ENCODE results near the gene TMEM178B.

Gene TMEM178B

GRCh38 chr7:141511316-141511675 lies 437.4 kb downstream of the TMEM178B start:
- H3K4me3 ChIP-seq (ENCODE audit: low read depth, low read length) = no peak overlapping the region

GRCh38 chr7:141511676-141512396 lies 438.0 kb downstream of the TMEM178B start:
- no peak overlapping the region for H3K4me3 ChIP-seq (ENCODE audit: low read depth, low read length)

GRCh38 chr7:141512597-141512996 lies 438.7 kb downstream of the TMEM178B start:
- no peak overlapping the region for H3K4me3 ChIP-seq (ENCODE audit: low read depth, low read length)

GRCh38 chr7:141513720-141514119 lies 439.9 kb downstream of the TMEM178B start:
- H3K4me3 ChIP-seq (ENCODE audit: low read depth, low read length) = no peak overlapping the region

- no peak overlapping the region for H3K4me3 ChIP-seq (ENCODE audit: low read depth, low read length)
Measured at GRCh38 chr7:141515941-141516340, 442.1 kb downstream of the TMEM178B start.

GRCh38 chr7:141519623-141520022 lies 445.8 kb downstream of the TMEM178B start:
- H3K4me3 ChIP-seq (ENCODE audit: low read depth, low read length) = no peak overlapping the region

GRCh38 chr7:141522657-141523342 lies 448.9 kb downstream of the TMEM178B start:
- no peak overlapping the region for H3K4me3 ChIP-seq (ENCODE audit: low read depth, low read length)

GRCh38 chr7:141525973-141526514 lies 452.2 kb downstream of the TMEM178B start:
- H3K4me3 ChIP-seq (ENCODE audit: low read depth, low read length) = no peak overlapping the region

GRCh38 chr7:141527076-141527475 lies 453.2 kb downstream of the TMEM178B start:
- H3K4me3 ChIP-seq (ENCODE audit: low read depth, low read length) = no peak overlapping the region

GRCh38 chr7:141528399-141528798 lies 454.5 kb downstream of the TMEM178B start:
- H3K4me3 ChIP-seq (ENCODE audit: low read depth, low read length) = no peak overlapping the region

Data from iPS-11a (cell line).